ENCODE data around the gene ZBTB17. TPM values are rescaled to one million over a fixed set of nuclear protein-coding genes. Genes with fewer than 3 reads are reported as not detected.
A peak's percentile ranks its signal among the peaks of the same experiment; 100 is the strongest.
"Not testable (repeated sequence)": the region's sequence is repeated elsewhere in the genome, so short reads cannot be mapped to it uniquely, and the experiment has no call there.

The ZBTB17 gene
- total and polyA plus RNA-seq, 9 of the 15 experiments (the other 6 are each of a cell fraction or from before 2014, with no cell fraction given): 1.1 to 53.4 (median 29.6) TPM

- TF ChIP-seq MNT (conservative IDR thresholded peaks at IDR 0.05): peak in 1 of 2 experiments; percentile 39; a peak in 2 of 4 replicates
- TF ChIP-seq ARID1B (IDR thresholded peaks at IDR 0.05): peak; percentile 66
- TF ChIP-seq POLR2H (tag; IDR thresholded peaks at IDR 0.05; ENCODE audit: low read depth): peak; percentile 30; the same call in 1 of the 2 replicates
- TF ChIP-seq, protein P1, sequence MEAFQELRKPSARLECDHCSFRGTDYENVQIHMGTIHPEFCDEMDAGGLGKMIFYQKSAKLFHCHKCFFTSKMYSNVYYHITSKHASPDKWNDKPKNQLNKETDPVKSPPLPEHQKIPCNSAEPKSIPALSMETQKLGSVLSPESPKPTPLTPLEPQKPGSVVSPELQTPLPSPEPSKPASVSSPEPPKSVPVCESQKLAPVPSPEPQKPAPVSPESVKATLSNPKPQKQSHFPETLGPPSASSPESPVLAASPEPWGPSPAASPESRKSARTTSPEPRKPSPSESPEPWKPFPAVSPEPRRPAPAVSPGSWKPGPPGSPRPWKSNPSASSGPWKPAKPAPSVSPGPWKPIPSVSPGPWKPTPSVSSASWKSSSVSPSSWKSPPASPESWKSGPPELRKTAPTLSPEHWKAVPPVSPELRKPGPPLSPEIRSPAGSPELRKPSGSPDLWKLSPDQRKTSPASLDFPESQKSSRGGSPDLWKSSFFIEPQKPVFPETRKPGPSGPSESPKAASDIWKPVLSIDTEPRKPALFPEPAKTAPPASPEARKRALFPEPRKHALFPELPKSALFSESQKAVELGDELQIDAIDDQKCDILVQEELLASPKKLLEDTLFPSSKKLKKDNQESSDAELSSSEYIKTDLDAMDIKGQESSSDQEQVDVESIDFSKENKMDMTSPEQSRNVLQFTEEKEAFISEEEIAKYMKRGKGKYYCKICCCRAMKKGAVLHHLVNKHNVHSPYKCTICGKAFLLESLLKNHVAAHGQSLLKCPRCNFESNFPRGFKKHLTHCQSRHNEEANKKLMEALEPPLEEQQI (IDR thresholded peaks at IDR 0.05): peak; percentile 47; the same call in 1 of the 2 replicates
- TF ChIP-seq PTTG1 (tag; IDR thresholded peaks at IDR 0.05; ENCODE audit: low read depth): 0 out of 2 replicates have a peak, but pooled peaks have one; percentile 0
- peak; percentile 52; the same call in 1 of the 2 replicates for TF ChIP-seq CEBPG (CRISPR knock-in tag; IDR thresholded peaks at IDR 0.05)
- peak; percentile 52 to 65; a peak in 2 of 4 replicates for TF ChIP-seq CEBPG (tag; conservative IDR thresholded peaks at IDR 0.05 in 1 of 2, IDR thresholded peaks at IDR 0.05 in 1 of 2)
- TF ChIP-seq PKNOX1 (IDR thresholded peaks at IDR 0.05): peak; percentile 56
- TF ChIP-seq, protein P2, sequence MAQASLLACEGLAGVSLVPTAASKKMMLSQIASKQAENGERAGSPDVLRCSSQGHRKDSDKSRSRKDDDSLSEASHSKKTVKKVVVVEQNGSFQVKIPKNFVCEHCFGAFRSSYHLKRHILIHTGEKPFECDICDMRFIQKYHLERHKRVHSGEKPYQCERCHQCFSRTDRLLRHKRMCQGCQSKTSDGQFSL (CRISPR knock-in tag; IDR thresholded peaks at IDR 0.05): not testable (repeated sequence)
- TF ChIP-seq, protein P2 (tag; IDR thresholded peaks at IDR 0.05): peak in 1 of 2 experiments; percentile 70; a peak in 1 of 4 replicates
- 0 out of 2 replicates have a peak, but pooled peaks have one; percentile 31 for TF ChIP-seq ZNF589 (CRISPR knock-in tag; IDR thresholded peaks at IDR 0.05; ENCODE audit: low read depth)
- peak; percentile 20 for TF ChIP-seq TAF9B (IDR thresholded peaks at IDR 0.05; ENCODE audit: partially characterized antibody)
- TF ChIP-seq NFE2L1 (tag; IDR thresholded peaks at IDR 0.05; ENCODE audit: borderline replicate concordance, low read depth): peak; percentile 99
- TF ChIP-seq NFIC (IDR thresholded peaks at IDR 0.05): 0 out of 2 replicates have a peak, but pooled peaks have one; percentile 20
- peak; percentile 81 for TF ChIP-seq ZNF766 (CRISPR knock-in tag; conservative IDR thresholded peaks at IDR 0.05)
- TF ChIP-seq ZNF584 (CRISPR knock-in tag; IDR thresholded peaks at IDR 0.05; ENCODE audit: low read depth): peak; percentile 51
- 0 out of 2 replicates have a peak, but pooled peaks have one; percentile 12 for TF ChIP-seq FOXM1 (IDR thresholded peaks at IDR 0.05; ENCODE audit: low read depth)
- not testable (repeated sequence) for TF ChIP-seq FOXM1 (CRISPR knock-in tag; IDR thresholded peaks at IDR 0.05; ENCODE audit: low read depth)
- peak; percentile 50; the same call in 1 of the 2 replicates for TF ChIP-seq ZKSCAN8 (CRISPR knock-in tag; IDR thresholded peaks at IDR 0.05)
- TF ChIP-seq L3MBTL2 (IDR thresholded peaks at IDR 0.05): 0 out of 2 replicates have a peak, but pooled peaks have one; percentile 35
These were observed 82.9 kb downstream of the ZBTB17 start (continued) for GRCh38 chr1:15892857-15893599.

All from K562 (cell line).